Ishikawa (cell line): ENCODE measurements around the gene HYAL4.

Experiments used
- CEBPB ChIP-seq: IDR thresholded peaks from 2 replicates; pipeline ENCODE4 v1.6.1; 2012
- CREB1 ChIP-seq: IDR thresholded peaks from 2 replicates; pipeline ENCODE4 v1.6.1; 2012; ENCODE audit warnings: low read depth
- EGR1 ChIP-seq: IDR thresholded peaks from 2 replicates; pipeline ENCODE4 v1.6.1; 2012
- EP300 ChIP-seq: IDR thresholded peaks from 2 replicates; pipeline ENCODE4 v1.6.1; 2012; ENCODE audit warnings: borderline replicate concordance
- FOXM1 ChIP-seq: IDR thresholded peaks from 2 replicates; pipeline ENCODE4 v1.6.1; 2012; ENCODE audit warnings: low read depth, borderline replicate concordance
- NFIC ChIP-seq: IDR thresholded peaks from 2 replicates; pipeline ENCODE4 v1.6.1; 2012
- RAD21 ChIP-seq: IDR thresholded peaks from 2 replicates; pipeline ENCODE4 v1.6.1; 2012; ENCODE audit warnings: low read depth
- TAF1 ChIP-seq: IDR thresholded peaks from 2 replicates; pipeline ENCODE4 v1.6.1; 2012; ENCODE audit warnings: low read depth, mild to moderate bottlenecking
- TCF12 ChIP-seq: IDR thresholded peaks from 2 replicates; pipeline ENCODE4 v1.6.1; 2012; ENCODE audit warnings: low read depth
- TEAD4 ChIP-seq: IDR thresholded peaks from 2 replicates; pipeline ENCODE4 v1.6.1; 2012
- YY1 ChIP-seq: IDR thresholded peaks from 2 replicates; pipeline ENCODE4 v1.6.1; 2012; ENCODE audit warnings: low read depth
- ZBTB7A ChIP-seq: IDR thresholded peaks from 2 replicates; pipeline ENCODE4 v1.6.1; 2012; ENCODE audit warnings: low read depth
- TF ChIP-seq, protein P1 (sequence below): IDR thresholded peaks from 2 replicates; pipeline ENCODE4 v1.6.1; 2012
- TF ChIP-seq, protein P2 (sequence below): IDR thresholded peaks from 2 replicates; pipeline ENCODE4 v1.6.1; 2012; ENCODE audit warnings: low read depth, mild to moderate bottlenecking
- TF ChIP-seq, protein P3 (sequence below): IDR thresholded peaks from 2 replicates; pipeline ENCODE4 v1.6.1; 2012

The HYAL4 gene

DNA sequence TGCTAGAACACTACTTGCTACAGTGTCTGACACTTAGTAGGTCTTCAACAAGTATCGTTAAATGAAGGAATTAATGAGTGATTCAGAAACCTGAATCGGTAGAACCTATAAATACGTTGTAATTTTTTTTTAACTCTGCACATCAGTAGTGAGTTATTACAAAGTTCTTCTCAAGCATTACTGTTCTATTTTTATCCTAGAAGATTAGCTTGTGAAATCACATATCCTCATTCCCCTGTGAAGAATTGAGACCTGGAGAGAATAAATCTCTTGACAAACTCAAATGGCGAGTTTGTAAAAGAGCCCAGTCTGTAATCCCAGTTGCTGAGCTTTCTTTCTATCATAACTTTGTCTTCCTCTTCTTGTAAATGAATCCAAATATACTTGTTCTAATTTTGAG is 34.7 kb downstream of the HYAL4 start:
- TF ChIP-seq YY1 (no peak), EGR1 (no peak), CEBPB (no peak), CREB1 (no peak), TEAD4 (no peak), EP300 (no peak)
- TF ChIP-seq, protein P1, sequence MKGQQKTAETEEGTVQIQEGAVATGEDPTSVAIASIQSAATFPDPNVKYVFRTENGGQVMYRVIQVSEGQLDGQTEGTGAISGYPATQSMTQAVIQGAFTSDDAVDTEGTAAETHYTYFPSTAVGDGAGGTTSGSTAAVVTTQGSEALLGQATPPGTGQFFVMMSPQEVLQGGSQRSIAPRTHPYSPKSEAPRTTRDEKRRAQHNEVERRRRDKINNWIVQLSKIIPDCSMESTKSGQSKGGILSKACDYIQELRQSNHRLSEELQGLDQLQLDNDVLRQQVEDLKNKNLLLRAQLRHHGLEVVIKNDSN = no peak

DNA sequence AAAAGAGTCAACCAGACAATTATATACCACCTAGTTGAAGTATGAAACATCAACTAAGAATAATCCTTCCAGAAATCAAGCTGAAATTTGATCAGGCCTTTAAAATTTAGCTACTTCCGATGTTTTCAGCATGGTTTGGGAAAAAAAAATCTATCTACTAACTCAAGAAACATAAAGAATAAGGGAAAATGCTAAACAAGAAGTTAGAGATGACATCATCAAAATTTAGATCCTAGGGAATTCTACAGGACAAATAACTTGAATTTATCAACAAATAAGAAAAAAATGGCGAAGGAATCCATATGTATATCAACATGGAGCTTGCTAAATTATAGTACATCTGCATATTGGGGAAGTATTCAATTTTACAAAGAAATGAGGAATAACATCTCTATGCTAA is 36.3 kb downstream of the HYAL4 start:
- no peak for TF ChIP-seq YY1
- no peak for TF ChIP-seq EP300
- no peak for TF ChIP-seq TAF1
- TF ChIP-seq, protein P2, sequence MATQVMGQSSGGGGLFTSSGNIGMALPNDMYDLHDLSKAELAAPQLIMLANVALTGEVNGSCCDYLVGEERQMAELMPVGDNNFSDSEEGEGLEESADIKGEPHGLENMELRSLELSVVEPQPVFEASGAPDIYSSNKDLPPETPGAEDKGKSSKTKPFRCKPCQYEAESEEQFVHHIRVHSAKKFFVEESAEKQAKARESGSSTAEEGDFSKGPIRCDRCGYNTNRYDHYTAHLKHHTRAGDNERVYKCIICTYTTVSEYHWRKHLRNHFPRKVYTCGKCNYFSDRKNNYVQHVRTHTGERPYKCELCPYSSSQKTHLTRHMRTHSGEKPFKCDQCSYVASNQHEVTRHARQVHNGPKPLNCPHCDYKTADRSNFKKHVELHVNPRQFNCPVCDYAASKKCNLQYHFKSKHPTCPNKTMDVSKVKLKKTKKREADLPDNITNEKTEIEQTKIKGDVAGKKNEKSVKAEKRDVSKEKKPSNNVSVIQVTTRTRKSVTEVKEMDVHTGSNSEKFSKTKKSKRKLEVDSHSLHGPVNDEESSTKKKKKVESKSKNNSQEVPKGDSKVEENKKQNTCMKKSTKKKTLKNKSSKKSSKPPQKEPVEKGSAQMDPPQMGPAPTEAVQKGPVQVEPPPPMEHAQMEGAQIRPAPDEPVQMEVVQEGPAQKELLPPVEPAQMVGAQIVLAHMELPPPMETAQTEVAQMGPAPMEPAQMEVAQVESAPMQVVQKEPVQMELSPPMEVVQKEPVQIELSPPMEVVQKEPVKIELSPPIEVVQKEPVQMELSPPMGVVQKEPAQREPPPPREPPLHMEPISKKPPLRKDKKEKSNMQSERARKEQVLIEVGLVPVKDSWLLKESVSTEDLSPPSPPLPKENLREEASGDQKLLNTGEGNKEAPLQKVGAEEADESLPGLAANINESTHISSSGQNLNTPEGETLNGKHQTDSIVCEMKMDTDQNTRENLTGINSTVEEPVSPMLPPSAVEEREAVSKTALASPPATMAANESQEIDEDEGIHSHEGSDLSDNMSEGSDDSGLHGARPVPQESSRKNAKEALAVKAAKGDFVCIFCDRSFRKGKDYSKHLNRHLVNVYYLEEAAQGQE = no peak
- TF ChIP-seq RAD21 = no peak
- TF ChIP-seq EGR1 = no peak
- TF ChIP-seq, protein P1 = no peak
- no peak for TF ChIP-seq FOXM1
- TF ChIP-seq, protein P3, sequence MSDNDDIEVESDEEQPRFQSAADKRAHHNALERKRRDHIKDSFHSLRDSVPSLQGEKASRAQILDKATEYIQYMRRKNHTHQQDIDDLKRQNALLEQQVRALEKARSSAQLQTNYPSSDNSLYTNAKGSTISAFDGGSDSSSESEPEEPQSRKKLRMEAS = no peak
- TF ChIP-seq TEAD4 = no peak

DNA sequence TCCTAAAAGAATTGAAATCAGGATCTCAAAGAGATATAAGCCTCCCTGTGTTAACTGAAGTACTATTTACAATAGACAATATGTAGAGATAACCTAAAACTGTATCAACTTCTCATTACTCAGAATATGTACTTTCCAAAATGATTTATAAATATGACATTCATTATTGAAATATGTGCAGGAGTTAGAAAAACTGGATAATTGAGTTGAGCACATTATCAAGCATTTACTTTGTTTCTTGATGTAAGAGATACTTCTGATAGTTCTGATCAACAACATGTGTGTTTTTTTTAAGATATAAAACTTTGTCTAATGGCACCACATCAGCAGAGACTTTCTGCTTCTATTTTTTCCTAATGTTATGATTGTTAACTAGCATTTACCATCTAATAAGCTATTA is 38.2 kb downstream of the HYAL4 start:
- TF ChIP-seq EGR1 (no peak), FOXM1 (no peak), TEAD4 (no peak), TAF1 (no peak), CREB1 (no peak), EP300 (no peak), NFIC (no peak), ZBTB7A (no peak), YY1 (no peak)
- TF ChIP-seq, protein P1 = no peak
- TF ChIP-seq, protein P2 = no peak

DNA sequence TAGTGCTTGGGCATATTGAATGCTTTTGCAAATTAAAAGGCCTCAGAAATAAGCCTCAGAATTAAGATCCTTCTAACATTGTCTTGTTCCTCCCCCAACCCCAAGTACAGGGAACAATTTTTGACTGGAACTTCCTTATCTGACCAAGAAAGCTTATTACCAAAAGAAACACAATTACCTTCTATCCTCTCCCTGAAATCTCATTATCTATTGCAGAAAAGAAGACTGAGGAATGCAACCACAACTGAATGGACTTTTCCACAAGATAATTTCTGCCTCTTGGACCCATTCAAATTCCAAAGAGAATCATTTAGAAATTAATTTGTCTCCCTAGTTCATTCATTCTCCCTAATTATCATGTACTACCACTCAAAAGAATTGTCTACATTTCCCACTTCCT is 43.2 kb downstream of the HYAL4 start:
- TF ChIP-seq TAF1 = no peak
- TF ChIP-seq, protein P2 = no peak
- no peak for TF ChIP-seq YY1
- TF ChIP-seq, protein P3 = no peak
- TF ChIP-seq TEAD4 = no peak
- no peak for TF ChIP-seq NFIC
- TF ChIP-seq CREB1 = no peak

DNA sequence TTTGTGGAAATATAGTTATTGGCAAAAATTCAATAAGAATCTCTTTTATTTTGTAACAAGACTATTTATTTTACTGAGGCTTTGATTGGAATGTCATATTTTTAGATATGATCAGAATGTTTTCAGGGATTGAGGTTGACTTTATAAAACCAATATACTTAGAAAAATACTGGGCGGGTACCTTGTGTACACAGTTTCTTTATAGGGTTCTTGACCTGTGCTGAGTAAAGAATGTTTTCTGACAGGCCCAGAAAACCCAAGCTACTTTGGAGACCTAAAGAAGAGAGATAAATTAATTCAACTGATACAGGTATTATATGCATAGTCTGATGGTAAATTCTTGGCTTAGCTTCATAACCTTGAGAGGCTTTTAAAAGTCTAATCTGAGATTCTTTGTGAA is 56.1 kb downstream of the HYAL4 start:
- TF ChIP-seq TEAD4 (no peak), NFIC (no peak), EGR1 (no peak), ZBTB7A (no peak), CREB1 (no peak), YY1 (no peak), TCF12 (no peak), FOXM1 (no peak), TAF1 (no peak), RAD21 (no peak), CEBPB (no peak), EP300 (no peak)
- TF ChIP-seq, protein P1 = no peak
- TF ChIP-seq, protein P2 = no peak
- TF ChIP-seq, protein P3 = no peak
